SK-N-SH treated with all-trans-retinoic acid at 6 μM for 48 hours (cell line): ENCODE data around the gene FANCF.

Experiments
- BACH2 ChIP-seq: fragments of 250-450 bp; sonication (Bioruptor Pico); IDR thresholded peaks from 2 replicates; pipeline ENCODE4 v1.9.0; 2021; ENCODE audit warnings: mild to moderate bottlenecking, borderline replicate concordance
- OSR1 ChIP-seq: fragments of 250-450 bp; sonication (Bioruptor Pico); IDR thresholded peaks from 2 replicates; pipeline ENCODE4 v1.8.0; 2022; ENCODE audit warnings: moderate library complexity, mild to moderate bottlenecking, inconsistent platforms
- SNAI2 ChIP-seq: fragments of 250-450 bp; sonication (Bioruptor Pico); IDR thresholded peaks from 2 replicates; pipeline ENCODE4 v1.5.0; 2020; ENCODE audit warnings: mild to moderate bottlenecking, moderate library complexity
- ZFP3 ChIP-seq: fragments of 250-450 bp; sonication (Bioruptor Pico); IDR thresholded peaks from 2 replicates; pipeline ENCODE4 v1.5.0; 2020; ENCODE audit warnings: mild to moderate bottlenecking, moderate library complexity
- ZFP30 ChIP-seq: fragments of 450-650 bp; formaldehyde crosslinking; IDR thresholded peaks from 2 replicates; pipeline ENCODE4 v1.5.0; 2022; ENCODE audit warnings: mild to moderate bottlenecking, moderate library complexity
- TF ChIP-seq, protein P1 (sequence below): fragments of 250-450 bp; sonication (Bioruptor Pico); IDR thresholded peaks from 2 replicates; pipeline ENCODE4 v1.5.1; 2020; ENCODE audit warnings: low read depth, mild to moderate bottlenecking, moderate library complexity
- TF ChIP-seq, protein P2 (sequence below): fragments of 250-450 bp; sonication (Bioruptor Pico); IDR thresholded peaks from 2 replicates; pipeline ENCODE4 v1.8.0; 2020; ENCODE audit warnings: mild to moderate bottlenecking, moderate library complexity, borderline replicate concordance

DNA sequence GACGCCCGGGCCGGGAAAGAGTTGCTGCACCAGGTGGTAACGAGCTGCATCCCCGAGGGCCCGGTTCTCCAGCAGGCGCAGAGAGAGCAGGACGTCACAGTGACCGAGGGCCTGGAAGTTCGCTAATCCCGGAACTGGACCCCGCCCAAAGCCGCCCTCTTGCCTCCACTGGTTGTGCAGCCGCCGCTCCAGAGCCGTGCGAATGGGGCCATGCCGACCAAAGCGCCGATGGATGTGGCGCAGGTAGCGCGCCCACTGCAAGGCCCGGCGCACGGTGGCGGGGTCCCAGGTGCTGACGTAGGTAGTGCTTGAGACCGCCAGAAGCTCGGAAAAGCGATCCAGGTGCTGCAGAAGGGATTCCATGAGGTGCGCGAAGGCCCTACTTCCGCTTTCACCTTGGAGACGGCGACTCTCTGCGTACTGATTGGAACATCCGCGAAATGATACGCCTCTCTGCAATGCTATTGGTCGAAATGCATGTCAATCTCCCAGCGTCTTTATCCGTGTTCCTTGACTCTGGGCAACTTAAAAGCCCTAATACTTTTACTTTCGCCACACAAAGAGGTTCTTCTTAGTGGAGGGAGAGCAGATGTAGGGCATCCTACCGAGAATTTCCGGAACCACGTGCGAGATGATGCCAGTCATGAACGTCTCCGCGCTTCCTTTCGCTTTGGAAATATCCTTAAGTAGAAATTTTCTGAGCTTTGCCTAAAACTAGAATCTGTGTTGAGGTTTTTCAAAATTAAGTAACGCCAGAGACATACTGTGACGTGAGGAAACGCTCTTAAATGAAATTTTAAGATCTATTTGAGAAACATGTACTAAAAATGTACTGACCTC lies at the start of gene FANCF:
- TF ChIP-seq, protein P1, sequence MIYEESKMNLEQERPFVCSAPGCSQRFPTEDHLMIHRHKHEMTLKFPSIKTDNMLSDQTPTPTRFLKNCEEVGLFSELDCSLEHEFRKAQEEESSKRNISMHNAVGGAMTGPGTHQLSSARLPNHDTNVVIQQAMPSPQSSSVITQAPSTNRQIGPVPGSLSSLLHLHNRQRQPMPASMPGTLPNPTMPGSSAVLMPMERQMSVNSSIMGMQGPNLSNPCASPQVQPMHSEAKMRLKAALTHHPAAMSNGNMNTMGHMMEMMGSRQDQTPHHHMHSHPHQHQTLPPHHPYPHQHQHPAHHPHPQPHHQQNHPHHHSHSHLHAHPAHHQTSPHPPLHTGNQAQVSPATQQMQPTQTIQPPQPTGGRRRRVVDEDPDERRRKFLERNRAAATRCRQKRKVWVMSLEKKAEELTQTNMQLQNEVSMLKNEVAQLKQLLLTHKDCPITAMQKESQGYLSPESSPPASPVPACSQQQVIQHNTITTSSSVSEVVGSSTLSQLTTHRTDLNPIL (CRISPR knock-in tag) = no peak
- TF ChIP-seq ZFP3 (CRISPR knock-in tag) = no peak
- no peak for TF ChIP-seq OSR1
- TF ChIP-seq ZFP30 = no peak
- TF ChIP-seq, protein P2, sequence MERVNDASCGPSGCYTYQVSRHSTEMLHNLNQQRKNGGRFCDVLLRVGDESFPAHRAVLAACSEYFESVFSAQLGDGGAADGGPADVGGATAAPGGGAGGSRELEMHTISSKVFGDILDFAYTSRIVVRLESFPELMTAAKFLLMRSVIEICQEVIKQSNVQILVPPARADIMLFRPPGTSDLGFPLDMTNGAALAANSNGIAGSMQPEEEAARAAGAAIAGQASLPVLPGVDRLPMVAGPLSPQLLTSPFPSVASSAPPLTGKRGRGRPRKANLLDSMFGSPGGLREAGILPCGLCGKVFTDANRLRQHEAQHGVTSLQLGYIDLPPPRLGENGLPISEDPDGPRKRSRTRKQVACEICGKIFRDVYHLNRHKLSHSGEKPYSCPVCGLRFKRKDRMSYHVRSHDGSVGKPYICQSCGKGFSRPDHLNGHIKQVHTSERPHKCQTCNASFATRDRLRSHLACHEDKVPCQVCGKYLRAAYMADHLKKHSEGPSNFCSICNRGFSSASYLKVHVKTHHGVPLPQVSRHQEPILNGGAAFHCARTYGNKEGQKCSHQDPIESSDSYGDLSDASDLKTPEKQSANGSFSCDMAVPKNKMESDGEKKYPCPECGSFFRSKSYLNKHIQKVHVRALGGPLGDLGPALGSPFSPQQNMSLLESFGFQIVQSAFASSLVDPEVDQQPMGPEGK (CRISPR knock-in tag) = no peak
- no peak for TF ChIP-seq SNAI2 (CRISPR knock-in tag)
- TF ChIP-seq BACH2 (CRISPR knock-in tag) = no peak
